ENCODE measurements around the gene MS4A2. TPM values are rescaled to one million over a fixed set of nuclear protein-coding genes. Genes with fewer than 3 reads are reported as not detected.

The MS4A2 gene
- total RNA-seq, 1 experiment from 2014 or later, result not detected

DNA sequence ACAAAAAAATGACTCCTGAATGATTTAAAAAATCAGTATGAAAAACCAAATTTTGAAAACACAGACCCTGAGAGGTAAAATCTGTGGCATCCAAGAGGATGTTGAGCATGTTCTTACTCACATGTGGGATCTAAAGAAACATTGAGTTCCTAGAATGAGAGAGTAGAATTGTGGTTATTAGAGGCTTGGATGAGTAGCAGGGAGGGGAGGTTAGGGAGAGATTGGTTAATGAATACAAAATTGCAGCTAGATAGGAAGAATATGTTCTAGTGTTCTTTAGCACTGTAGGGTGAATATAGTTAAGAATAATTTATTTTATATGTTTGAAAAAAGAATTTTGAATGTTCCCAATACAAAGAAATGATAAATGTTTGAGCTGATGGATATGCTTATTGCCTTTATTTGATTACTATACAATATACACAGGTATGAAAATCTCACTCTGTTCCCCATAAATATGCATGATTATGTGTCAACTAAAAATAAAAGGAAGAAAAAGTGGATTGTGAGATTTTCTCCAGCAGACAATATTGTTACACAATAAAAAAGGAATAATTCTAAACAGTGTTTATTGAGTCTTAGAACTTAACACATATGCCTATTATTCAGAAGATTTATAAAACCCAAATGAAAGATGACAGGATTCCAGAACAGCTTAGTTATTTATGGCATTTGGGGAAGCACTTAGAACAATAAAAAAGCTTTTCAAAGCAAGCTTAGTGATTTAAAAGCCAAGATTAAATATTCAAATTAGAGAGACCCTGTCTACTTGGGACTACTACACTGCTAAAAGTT, 28.7 kb downstream of the MS4A2 start:
- Histone ChIP-seq H3K9ac (ENCODE audit: extremely low read depth, insufficient read length, low read length) (no peak overlapping the region), H2AFZ (ENCODE audit: low read length) (no peak overlapping the region), H2BK20ac (ENCODE audit: low read depth, low read length, poor library complexity, severe bottlenecking) (no peak overlapping the region), H4K8ac (replicated peaks; ENCODE audit: insufficient read length, low read depth, low read length) (no peak overlapping the region), H2BK12ac (ENCODE audit: insufficient read length, low read depth, low read length) (no peak overlapping the region), H3K27me3 (ENCODE audit: insufficient read depth, low read length) (no peaks in the 10 kb centered on the region), H3K23me2 (ENCODE audit: insufficient read length, low read depth, low read length, poor library complexity, severe bottlenecking) (no peaks in the 10 kb centered on the region), H3K4me1 (ENCODE audit: insufficient read depth, low read length) (no peaks in the 10 kb centered on the region), H3K27ac (ENCODE audit: insufficient read length, low read depth, low read length) (no peak overlapping the region), H2BK15ac (ENCODE audit: low read depth, low read length) (no peak overlapping the region), H3K4me2 (ENCODE audit: insufficient read depth, insufficient read length, low read length) (no peak overlapping the region), H4K5ac (ENCODE audit: insufficient read length, low read depth, low read length) (no peak overlapping the region), H2AK5ac (ENCODE audit: insufficient read length, low read length) (no peak overlapping the region), H3K79me2 (ENCODE audit: insufficient read depth, low read length) (no peaks in the 10 kb centered on the region), H3K79me1 (ENCODE audit: insufficient read depth, low read depth, low read length, poor library complexity, severe bottlenecking) (no peaks in the 10 kb centered on the region), H3K18ac (ENCODE audit: insufficient read length, low read depth, low read length) (no peak overlapping the region), H3K9me3 (ENCODE audit: control insufficient read depth, low read depth, low read length) (no peaks in the 10 kb centered on the region), H3K23ac (ENCODE audit: insufficient read length, low read depth, low read length) (no peak overlapping the region), H4K91ac (ENCODE audit: insufficient read length, low read depth, low read length) (no peak overlapping the region), H2BK120ac (ENCODE audit: low read depth, low read length, poor library complexity, severe bottlenecking) (no peak overlapping the region), H3K14ac (ENCODE audit: insufficient read depth, low read length) (no peak overlapping the region), H4K20me1 (ENCODE audit: control insufficient read depth, insufficient read depth, insufficient read length) (no peaks in the 10 kb centered on the region), H3T11ph (ENCODE audit: low read length) (no peak overlapping the region), H3K4ac (ENCODE audit: low read depth, low read length) (no peak overlapping the region), H2BK5ac (ENCODE audit: insufficient read length, low read length) (no peak overlapping the region), H3K56ac (ENCODE audit: insufficient read length, low read depth, low read length) (no peak overlapping the region)
- no peak overlapping the region for H3K4me3 Mint-ChIP-seq
- H3K4me1 Mint-ChIP-seq, result peaks cover 41 to 42% of the 10 kb centered on the region in 2 experiments
- H3K27ac Mint-ChIP-seq, result no peak overlapping the region
- DNase-seq, result no peak
- no peak for TF ChIP-seq CTCF (conservative IDR thresholded peaks at IDR 0.05)
- H3K9me3 Mint-ChIP-seq, result peaks cover 3 to 8% of the 10 kb centered on the region in 2 experiments; a peak in 4 of 5 replicates
- no peaks in the 10 kb centered on the region for H3K27me3 Mint-ChIP-seq (ENCODE audit: low read depth)
- H3K36me3 Mint-ChIP-seq (ENCODE audit: insufficient read depth in 1 of 3, low read depth in 3 of 3), result peaks cover 0 to 7% (median 4%) of the 10 kb centered on the region in 3 experiments; a peak in 3 of 7 replicates
